T-cell (primary cell): ENCODE data around the gene APLP2. TPM values are rescaled to one million over a fixed set of nuclear protein-coding genes. Genes with fewer than 3 reads are reported as not detected.
"Not testable (repeated sequence)": the region's sequence is repeated elsewhere in the genome, so short reads cannot be mapped to it uniquely, and the experiment has no call there.

Source experiments
- ATAC-seq, 4 experiments: fragments of 200-7000 bp in 3 of 4; fragments of 150-1000 bp in 1 of 4; cut with Tn5 transposase; replicated peaks in 1 of 4; 1 replicate in 3 of 4; 2 replicates in 1 of 4; pipeline ENCODE4 v1.10.0; 2021; ENCODE audit warnings: moderate library complexity in 3 of 4, mild to moderate bottlenecking in 2 of 4, moderate number of reproducible peaks in 1 of 4
- CTCF ChIA-PET, 2 donors: fragments of 300-600 bp; sonication (Branson Sonifier 250); formaldehyde crosslinking; loops; one replicate each; lab custom pipeline; 2022; ENCODE audit warnings: antibody characterized with exemption in 2 of 2; lab: Charles Lee
- POLR2A ChIA-PET, 2 donors: fragments of 300-600 bp; sonication (Branson Sonifier 250); formaldehyde crosslinking; loops; one replicate each; lab custom pipeline; 2022; ENCODE audit warnings: antibody characterized with exemption in 2 of 2; lab: Charles Lee
- DNase-seq, 35 experiments: peaks; one replicate each; pipeline versions ENCODE4 v3.0.0 to v3.0.0-alpha.2; 2013 to 2023
- H3K27ac ChIP-seq: one replicate; pipeline ENCODE4 v1.5.1; 2013; ENCODE audit warnings: low read length
- H3K27me3 ChIP-seq, 2 experiments: replicated peaks in 1 of 2; 1 replicate in 1 of 2; 2 replicates in 1 of 2; pipeline versions ENCODE4 v1.6.1 to v1.7.0; 2013; ENCODE audit warnings: low read length in 1 of 2, mixed read lengths in 1 of 2; ENCODE audit not compliant: control insufficient read depth in 2 of 2, insufficient read depth in 2 of 2; ENCODE audit errors: extremely low read depth in 1 of 2
- H3K36me3 ChIP-seq, 2 donors: 1 replicate in 1 of 2; 2 replicates in 1 of 2; pipeline versions ENCODE4 v1.6.1 to v1.7.0; 2013; ENCODE audit warnings: low read length in 1 of 2; ENCODE audit not compliant: control insufficient read depth in 2 of 2, insufficient read depth in 1 of 2; ENCODE audit errors: extremely low read depth in 1 of 2
- H3K4me1 ChIP-seq, 2 experiments: 1 replicate in 1 of 2; 2 replicates in 1 of 2; pipeline versions ENCODE4 v1.6.1 to v1.7.0; 2013; ENCODE audit warnings: low read length in 2 of 2, mixed read lengths in 1 of 2; ENCODE audit not compliant: insufficient read depth in 2 of 2, control insufficient read depth in 1 of 2; ENCODE audit errors: extremely low read depth in 1 of 2
- H3K4me3 ChIP-seq, 2 donors: 1 replicate in 1 of 2; 2 replicates in 1 of 2; pipeline versions ENCODE4 v1.5.1 to v1.7.0; 2013; ENCODE audit warnings: mild to moderate bottlenecking in 2 of 2, low read length in 1 of 2, moderate library complexity in 1 of 2; ENCODE audit not compliant: control insufficient read depth in 1 of 2; ENCODE audit errors: extremely low read depth in 1 of 2
- H3K9me3 ChIP-seq: 2 replicates; pipeline ENCODE4 v1.7.0; 2013
- H3K27ac Mint-ChIP-seq, 2 donors: one replicate each; pipeline ENCODE4 v1.8.0; 2020 to 2021; ENCODE audit warnings: mild to moderate bottlenecking in 2 of 2, mixed read lengths in 2 of 2
- H3K27me3 Mint-ChIP-seq, 2 donors: one replicate each; pipeline ENCODE4 v1.8.0; 2021 to 2022; ENCODE audit warnings: mixed read lengths in 2 of 2
- H3K36me3 Mint-ChIP-seq: one replicate; pipeline ENCODE4 v1.8.0; 2021; ENCODE audit warnings: mixed read lengths
- H3K4me1 Mint-ChIP-seq, 3 donors: one replicate each; pipeline ENCODE4 v1.8.0; 2020 to 2022; ENCODE audit warnings: mixed read lengths in 3 of 3, mild to moderate bottlenecking in 1 of 3
- H3K4me3 Mint-ChIP-seq, 3 donors: one replicate each; pipeline ENCODE4 v1.8.0; 2020 to 2022; ENCODE audit warnings: mild to moderate bottlenecking in 3 of 3, mixed read lengths in 3 of 3, moderate library complexity in 3 of 3
- H3K9me3 Mint-ChIP-seq, 3 donors: one replicate each; pipeline ENCODE4 v1.8.0; 2020 to 2022; ENCODE audit warnings: mixed read lengths in 3 of 3
- WGBS: methylation state at CpG from one replicate; pipeline ENCODE4 v1.1.5; 2013; ENCODE audit warnings: missing lambda C conversion rate; ENCODE audit not compliant: insufficient coverage; 5-methylcytosine and 5-hydroxymethylcytosine counted together
- total RNA-seq, 35 experiments: library from RNA in 6 of 35; stranded (reverse) in 6 of 35; fragments of 120-200 nt in 1 of 35; gene quantifications; one replicate each; pipeline versions ENCODE4 v1.2.1 to v1.2.4 and lab custom pipeline; 2013 to 2026

APLP2 gene
- total RNA-seq, 5 donors from 2014 or later (not counting 1 experiment from before 2014, with no cell fraction given): 36.4 to 61.9 (median 51.0) TPM

DNA sequence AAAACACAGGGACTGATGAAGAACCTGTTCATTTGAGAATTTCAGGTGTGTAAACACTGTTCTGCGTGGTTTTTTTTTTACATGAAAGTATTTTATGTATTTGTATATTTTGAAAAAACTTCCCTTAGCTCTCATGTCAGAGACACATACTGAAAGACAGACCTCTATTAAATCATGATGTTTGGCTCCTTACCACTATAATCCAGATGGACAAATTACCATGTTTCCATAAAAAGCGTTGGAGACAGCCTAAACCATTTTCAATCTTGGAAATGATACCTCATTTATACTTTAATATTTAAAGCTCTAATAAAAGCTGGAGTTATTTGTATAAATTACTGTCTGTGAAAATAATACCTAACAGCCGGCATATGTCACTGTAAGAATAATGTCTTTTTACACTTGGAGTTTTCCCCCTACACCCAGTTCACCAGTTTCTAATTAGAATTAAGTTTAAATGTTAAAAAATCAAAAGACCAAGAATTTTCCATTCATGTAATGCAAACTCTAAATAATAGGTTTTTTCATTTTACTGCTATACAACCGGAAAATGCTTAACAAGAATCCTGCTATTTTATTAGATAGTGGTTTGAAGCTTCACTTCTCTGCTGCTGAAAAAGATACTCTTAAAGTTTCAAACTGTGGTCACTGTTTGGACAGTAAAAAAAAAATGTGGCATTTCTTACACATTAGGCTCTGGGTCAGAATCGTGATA is 30.8 kb downstream of the APLP2 start:
- Histone ChIP-seq H3K4me3 (no peak overlapping the region), H3K9me3 (no peaks in the 10 kb centered on the region), H3K27ac (no peak overlapping the region), H3K36me3 (peaks cover 0 to 2% of the 10 kb centered on the region in 2 donors), H3K27me3 (no peaks in the 10 kb centered on the region), H3K4me1 (no peaks in the 10 kb centered on the region)
- WGBS: 100% methylated on average over 1 of the region's 5 CpGs
- Mint-ChIP-seq H3K36me3 (no peaks in the 10 kb centered on the region), H3K9me3 (no peaks in the 10 kb centered on the region), H3K27me3 (no peaks in the 10 kb centered on the region), H3K27ac (no peak overlapping the region), H3K4me1 (peaks cover 5 to 8% (median 7%) of the 10 kb centered on the region in 3 donors), H3K4me3 (no peak overlapping the region)
- ChIA-PET CTCF (interaction anchor here in 1 of 2 donors (0.7 kb wide), 1 partner anchor 199 kb away, joined by 3 read pairs; no protein-coding TSS in a partner anchor), POLR2A (no interaction called here)
- no peak for DNase-seq
- ATAC-seq: no peak

DNA sequence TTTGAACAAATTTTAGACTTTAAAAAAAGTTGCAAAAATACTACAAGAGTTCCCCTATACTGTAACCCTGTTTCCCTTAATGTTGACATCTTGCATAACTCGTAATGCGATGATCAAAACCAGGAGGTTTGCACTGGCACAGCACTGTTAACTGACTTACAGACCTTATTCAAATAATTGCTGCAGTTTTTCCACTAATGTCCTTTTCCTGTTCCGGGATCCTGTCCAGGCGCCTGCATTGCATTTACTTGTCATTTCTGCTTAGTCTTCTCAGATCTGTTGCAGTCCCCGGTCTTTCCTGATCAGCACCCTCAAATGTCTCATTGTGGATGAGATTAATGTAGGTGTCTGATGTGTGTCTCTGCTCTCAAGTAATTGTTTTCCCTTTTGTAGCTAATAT is 32.0 kb downstream of the APLP2 start:
- peaks cover 5% of the 10 kb centered on the region for H3K36me3 Mint-ChIP-seq
- no peaks in the 10 kb centered on the region for H3K27me3 Mint-ChIP-seq
- ChIA-PET CTCF (no interaction called here), POLR2A (no interaction called here)
- ATAC-seq (no peak), DNase-seq (no peak)
- WGBS: 94% methylated on average over 3 of the region's 5 CpGs
- H3K9me3 Mint-ChIP-seq: no peaks in the 10 kb centered on the region
- no peaks in the 10 kb centered on the region for H3K9me3 ChIP-seq
- no peak overlapping the region for H3K4me3 Mint-ChIP-seq
- peaks cover 3 to 10% (median 5%) of the 10 kb centered on the region in 3 donors for H3K4me1 Mint-ChIP-seq
- no peak overlapping the region for H3K4me3 ChIP-seq
- H3K4me1 ChIP-seq: no peaks in the 10 kb centered on the region
- no peak overlapping the region for H3K27ac Mint-ChIP-seq
- H3K27ac ChIP-seq: no peak overlapping the region
- H3K36me3 ChIP-seq: peaks cover 0 to 2% of the 10 kb centered on the region in 2 donors
- H3K27me3 ChIP-seq: no peaks in the 10 kb centered on the region

DNA sequence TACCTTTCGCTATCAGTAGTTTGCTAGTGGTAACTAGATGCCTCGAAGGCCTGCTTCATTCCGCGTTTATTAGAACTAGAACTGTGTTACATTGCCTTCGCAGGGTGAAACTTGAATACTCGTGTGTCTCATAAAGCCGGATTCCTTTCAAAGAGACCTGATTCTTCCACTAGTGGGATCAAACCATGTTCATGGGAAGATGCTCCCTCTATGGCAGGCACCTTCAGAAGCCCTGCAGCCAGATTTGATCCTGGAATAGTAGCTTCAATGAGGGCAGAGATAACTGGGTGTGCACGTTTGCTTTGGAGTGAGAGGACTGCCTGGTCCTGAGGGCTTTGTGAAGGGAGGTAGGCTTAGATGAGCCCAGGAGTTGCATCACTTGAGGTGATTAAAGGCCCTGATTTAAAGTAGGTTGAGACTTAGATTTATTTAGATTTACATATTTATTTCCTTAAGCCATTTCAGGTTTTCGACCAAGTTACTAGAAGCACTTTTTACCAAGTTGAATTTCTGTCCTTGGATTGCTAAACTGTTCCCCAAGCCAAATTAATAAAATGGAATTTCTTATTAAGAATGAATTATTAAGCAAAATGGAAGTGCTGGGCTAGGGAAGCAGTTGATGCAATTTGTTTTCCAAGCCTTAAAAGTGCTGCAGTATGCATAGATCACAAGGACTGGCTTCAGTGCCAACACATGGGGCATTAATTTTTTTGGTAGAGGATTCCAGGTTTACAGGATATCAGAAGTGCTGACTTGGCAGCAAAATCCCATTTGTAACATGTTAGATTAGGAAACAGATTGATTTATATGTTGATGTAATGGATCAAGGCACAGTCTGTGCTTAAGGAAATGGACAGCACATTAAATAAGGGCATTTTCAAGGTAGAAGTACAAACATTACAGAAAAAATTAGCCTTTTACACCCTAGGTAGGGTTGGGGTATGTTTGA is 32.9 kb downstream of the APLP2 start:
- no peak overlapping the region for H3K27ac ChIP-seq
- Mint-ChIP-seq H3K4me3 (no peak overlapping the region), H3K27ac (no peak overlapping the region), H3K27me3 (no peaks in the 10 kb centered on the region), H3K4me1 (peaks cover 0 to 10% (median 5%) of the 10 kb centered on the region in 3 donors), H3K9me3 (no peaks in the 10 kb centered on the region), H3K36me3 (peaks cover 13% of the 10 kb centered on the region)
- H3K4me1 ChIP-seq: no peaks in the 10 kb centered on the region
- DNase-seq (no peak), ATAC-seq (no peak)
- H3K4me3 ChIP-seq: no peak overlapping the region
- H3K36me3 ChIP-seq: peaks cover 0 to 2% of the 10 kb centered on the region in 2 donors
- no peaks in the 10 kb centered on the region for H3K27me3 ChIP-seq
- 100% methylated on average over 6 of the region's 9 CpGs for WGBS
- ChIA-PET POLR2A (no interaction called here), CTCF (interaction anchor here in 1 of 2 donors (0.6 kb wide), 1 partner anchor 198 kb away, joined by 6 read pairs; no protein-coding TSS in a partner anchor)
- H3K9me3 ChIP-seq: no peaks in the 10 kb centered on the region

DNA sequence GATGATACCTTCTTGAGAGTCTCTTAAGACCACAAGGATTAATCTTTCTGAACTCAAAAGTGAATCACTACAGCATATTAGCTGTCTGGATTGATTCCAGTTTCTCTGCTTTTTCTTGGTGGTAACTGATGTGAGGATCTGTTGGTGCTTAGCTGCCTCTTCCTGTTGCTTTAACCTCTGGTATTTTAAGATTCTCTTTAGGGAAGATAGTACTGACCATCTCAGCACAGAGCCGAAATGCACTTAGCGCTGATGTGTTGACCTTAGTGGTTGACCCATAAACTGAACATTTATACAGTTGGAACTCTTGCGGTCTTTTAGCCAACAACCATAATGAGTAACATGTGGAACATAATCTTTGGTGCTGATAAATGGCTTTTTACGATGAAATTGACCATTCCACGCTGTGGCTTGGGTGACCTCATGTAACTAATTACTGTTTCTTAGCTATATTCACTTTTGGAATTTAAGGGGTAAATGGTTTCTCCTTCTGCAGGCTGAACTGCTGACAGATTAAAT is 33.7 kb downstream of the APLP2 start:
- DNase-seq: no peak
- no peak for ATAC-seq
- Mint-ChIP-seq H3K4me1 (peaks cover 0 to 10% (median 5%) of the 10 kb centered on the region in 3 donors), H3K27me3 (no peaks in the 10 kb centered on the region), H3K9me3 (no peaks in the 10 kb centered on the region), H3K36me3 (peaks cover 18% of the 10 kb centered on the region), H3K4me3 (no peak overlapping the region), H3K27ac (no peak overlapping the region)
- CTCF ChIA-PET: interaction anchor here in 1 of 2 donors (0.6 kb wide), 2 partner anchors 198 to 822 kb away, joined by 3 to 6 read pairs; no protein-coding TSS in a partner anchor
- WGBS: no CpG with 5 or more reads among the region's 5 CpGs
- H3K27me3 ChIP-seq: no peaks in the 10 kb centered on the region
- no peak overlapping the region for H3K4me3 ChIP-seq
- H3K36me3 ChIP-seq: peaks cover 0 to 2% of the 10 kb centered on the region in 2 donors
- POLR2A ChIA-PET: no interaction called here
- H3K9me3 ChIP-seq: no peaks in the 10 kb centered on the region
- no peak overlapping the region for H3K27ac ChIP-seq
- H3K4me1 ChIP-seq: no peaks in the 10 kb centered on the region

DNA sequence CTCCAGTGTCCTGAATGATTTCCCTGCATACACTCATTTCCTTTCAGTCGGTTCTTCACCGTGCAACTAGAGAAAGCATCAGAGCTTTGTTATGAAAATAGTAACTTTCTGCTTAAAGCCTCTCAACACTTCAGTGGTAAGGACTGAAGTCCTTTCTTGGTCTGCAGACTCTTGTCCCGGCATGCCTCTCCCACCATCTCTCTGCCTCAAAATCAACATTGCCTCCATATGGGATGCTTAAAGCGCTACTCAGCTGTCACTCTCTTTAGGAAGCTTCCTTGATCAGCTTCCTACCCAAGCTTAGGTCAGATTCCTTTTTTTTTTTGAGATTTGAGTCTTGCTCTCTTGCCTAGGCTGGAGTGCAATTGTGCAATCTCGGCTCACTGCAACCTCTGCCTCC is 36.7 kb downstream of the APLP2 start:
- Mint-ChIP-seq H3K27ac (no peak overlapping the region), H3K36me3 (peaks cover 33% of the 10 kb centered on the region), H3K9me3 (no peaks in the 10 kb centered on the region), H3K4me3 (no peak overlapping the region), H3K4me1 (peaks cover 0 to 5% (median 2%) of the 10 kb centered on the region in 3 donors), H3K27me3 (no peaks in the 10 kb centered on the region)
- no peak for DNase-seq
- Histone ChIP-seq H3K9me3 (no peaks in the 10 kb centered on the region), H3K36me3 (peaks cover 0 to 12% of the 10 kb centered on the region in 2 donors), H3K27ac (no peak overlapping the region), H3K4me3 (no peak overlapping the region), H3K27me3 (no peaks in the 10 kb centered on the region), H3K4me1 (no peaks in the 10 kb centered on the region)
- WGBS: 94% methylated on average over 2 of the region's 5 CpGs
- ChIA-PET POLR2A (no interaction called here), CTCF (no interaction called here)
- ATAC-seq: no peak

DNA sequence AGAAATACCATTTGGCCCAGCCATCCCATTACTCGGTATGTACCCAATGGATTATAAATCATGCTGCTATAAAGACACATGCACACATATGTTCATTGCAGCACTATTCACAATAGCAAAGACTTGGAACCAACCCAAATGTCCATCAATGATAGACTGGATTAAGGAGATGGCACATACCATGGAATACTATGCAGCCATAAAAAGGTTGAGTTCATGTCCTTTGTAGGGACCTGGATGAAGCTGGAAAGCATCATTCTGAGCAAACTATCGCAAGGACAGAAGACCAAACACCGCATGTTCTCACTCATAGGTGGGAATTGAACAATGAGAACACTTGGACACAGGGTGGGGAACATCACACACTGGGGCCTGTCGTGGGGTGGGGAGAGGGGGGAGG is 39.0 kb downstream of the APLP2 start:
- H3K27ac Mint-ChIP-seq, POLR2A ChIA-PET, ATAC-seq, H3K4me3 Mint-ChIP-seq, DNase-seq, H3K9me3 ChIP-seq, H3K27ac ChIP-seq, H3K4me3 ChIP-seq, H3K27me3 Mint-ChIP-seq, H3K27me3 ChIP-seq, H3K4me1 Mint-ChIP-seq, H3K9me3 Mint-ChIP-seq, H3K4me1 ChIP-seq, CTCF ChIA-PET: not testable (repeated sequence)
- H3K36me3 ChIP-seq: peaks cover 0 to 17% of the 10 kb centered on the region in 2 donors
- H3K36me3 Mint-ChIP-seq: peaks cover 50% of the 10 kb centered on the region
- WGBS: no CpG with 5 or more reads among the region's 4 CpGs
